GM19455 (cell line): Measurements from ENCODE around the gene INHBE.
"Not testable (repeated sequence)": the region's sequence is repeated elsewhere in the genome, so short reads cannot be mapped to it uniquely, and the experiment has no call there.

Source experiments
- ATAC-seq: cut with Tn5 transposase; IDR thresholded peaks from one replicate; pipeline ENCODE4 v1.9.1; 2021; ENCODE audit not compliant: unreplicated experiment

INHBE gene

DNA sequence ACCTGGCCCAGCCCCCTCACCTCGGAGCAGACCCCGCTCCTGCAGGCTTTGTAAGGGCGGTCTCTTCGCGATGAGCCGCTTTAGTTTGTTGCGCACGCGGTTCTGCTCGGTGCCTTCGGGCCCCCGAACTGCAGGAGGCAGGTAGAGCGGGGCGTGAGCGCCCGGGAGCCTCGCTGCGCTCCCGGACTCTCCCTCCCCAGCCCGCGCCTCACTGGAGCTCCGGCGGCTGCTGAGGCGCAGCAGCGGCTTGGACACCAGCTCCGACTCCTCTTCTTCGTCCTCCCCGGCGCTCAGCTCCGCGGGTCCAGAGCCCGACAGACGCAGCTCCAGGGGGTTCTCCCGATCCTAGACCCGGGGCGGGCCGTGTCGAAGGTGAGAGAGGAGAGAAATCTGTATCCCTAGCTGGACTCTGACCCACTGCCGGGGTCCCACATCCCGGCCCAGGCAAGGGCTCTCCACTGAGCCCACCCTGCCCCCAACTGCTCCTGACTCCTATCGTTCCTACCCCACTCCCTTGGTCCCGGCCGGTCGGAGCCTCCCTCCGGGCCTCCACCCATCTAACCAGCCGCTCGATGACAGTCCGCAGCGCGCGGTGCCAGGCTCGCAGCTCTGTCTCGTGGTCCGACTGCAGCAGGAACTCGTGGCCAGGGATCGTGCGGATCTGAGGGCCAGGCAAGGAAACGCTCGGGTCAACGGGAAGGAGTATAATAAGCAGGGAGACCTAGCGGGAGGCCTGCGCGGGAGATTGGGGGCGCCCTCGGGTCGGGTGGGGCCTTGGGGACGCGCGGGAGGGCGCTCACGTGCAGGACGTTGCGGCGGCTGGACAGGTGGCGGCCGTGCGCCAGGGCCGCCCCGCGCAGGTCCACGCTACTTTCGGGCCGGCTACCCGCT lies 20.4 kb downstream of the INHBE start:
- no peak for ATAC-seq

DNA sequence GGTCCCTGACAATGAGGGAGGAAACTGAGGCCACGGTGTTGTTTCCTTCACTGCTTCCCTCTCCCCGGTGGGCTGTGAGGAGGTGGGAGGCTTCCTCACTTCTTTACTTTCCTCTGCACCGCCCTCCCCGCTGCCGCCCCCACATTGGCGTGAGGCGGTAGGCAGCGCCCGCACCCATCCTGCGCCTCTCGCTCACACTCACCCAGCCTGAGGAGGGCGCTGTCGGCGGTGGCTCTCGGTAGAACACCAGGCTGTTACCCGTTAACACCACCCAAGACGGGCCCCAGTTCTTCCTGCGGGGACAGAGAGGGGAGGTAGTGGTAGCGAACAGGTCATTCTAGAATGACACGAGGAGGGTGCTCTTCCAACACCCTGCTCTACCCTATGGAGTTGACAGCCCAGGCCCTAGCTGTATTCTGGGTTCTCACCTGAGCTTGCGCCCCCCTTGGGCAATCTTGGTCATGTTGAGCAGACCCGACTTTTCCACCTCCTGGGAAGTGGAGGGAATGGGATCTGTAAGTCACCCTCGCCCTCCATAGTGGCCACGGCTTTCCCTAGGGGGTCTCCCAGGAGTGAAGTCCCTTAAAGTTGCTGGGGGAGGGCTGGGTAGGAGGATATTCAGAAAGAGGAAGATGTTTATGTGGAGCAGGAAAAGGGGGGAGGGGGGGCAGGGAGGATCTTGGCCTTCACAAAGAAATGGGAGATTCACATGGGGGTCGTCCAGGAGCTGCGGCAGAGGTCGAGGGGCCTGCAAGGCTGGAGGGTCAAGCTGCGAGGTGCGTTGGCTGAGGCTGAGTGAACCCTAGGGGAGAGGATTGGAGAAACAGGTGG lies 21.3 kb downstream of the INHBE start:
- peak; percentile 36 for ATAC-seq

DNA sequence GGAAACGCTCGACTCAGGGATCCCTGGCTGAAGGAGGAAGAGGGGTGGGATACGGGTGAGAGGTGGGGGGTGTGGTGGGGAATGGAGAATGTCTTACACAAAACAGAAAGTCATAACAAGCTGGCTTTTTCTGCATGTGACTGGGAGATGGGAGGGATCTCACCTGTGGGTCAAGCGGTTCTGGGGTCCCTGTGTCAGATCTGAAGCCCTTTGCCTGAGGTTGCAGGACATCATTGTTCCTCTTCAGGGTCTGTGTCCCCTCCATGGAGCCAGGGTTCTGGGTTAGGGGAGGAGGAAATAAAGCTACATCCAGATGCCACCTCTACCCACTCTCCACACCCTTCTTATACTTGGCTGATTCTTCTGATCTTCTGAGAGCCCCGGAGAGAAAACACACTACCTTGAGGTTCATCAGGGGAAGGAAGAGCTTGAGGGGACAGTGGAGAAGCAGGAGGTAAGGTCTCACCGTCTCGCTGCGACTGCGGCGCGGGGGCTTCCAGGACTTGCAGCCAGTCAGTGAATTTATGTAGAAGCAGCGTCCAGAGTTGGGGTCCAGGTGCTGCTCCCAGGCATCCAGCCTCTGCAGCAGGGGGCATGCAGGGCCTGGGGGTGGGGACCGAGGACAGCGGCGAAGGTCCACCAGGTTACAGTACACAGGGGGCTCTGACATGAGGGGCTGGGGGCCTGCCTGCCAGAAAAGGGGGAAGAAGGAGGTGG lies 22.0 kb downstream of the INHBE start:
- no peak for ATAC-seq

DNA sequence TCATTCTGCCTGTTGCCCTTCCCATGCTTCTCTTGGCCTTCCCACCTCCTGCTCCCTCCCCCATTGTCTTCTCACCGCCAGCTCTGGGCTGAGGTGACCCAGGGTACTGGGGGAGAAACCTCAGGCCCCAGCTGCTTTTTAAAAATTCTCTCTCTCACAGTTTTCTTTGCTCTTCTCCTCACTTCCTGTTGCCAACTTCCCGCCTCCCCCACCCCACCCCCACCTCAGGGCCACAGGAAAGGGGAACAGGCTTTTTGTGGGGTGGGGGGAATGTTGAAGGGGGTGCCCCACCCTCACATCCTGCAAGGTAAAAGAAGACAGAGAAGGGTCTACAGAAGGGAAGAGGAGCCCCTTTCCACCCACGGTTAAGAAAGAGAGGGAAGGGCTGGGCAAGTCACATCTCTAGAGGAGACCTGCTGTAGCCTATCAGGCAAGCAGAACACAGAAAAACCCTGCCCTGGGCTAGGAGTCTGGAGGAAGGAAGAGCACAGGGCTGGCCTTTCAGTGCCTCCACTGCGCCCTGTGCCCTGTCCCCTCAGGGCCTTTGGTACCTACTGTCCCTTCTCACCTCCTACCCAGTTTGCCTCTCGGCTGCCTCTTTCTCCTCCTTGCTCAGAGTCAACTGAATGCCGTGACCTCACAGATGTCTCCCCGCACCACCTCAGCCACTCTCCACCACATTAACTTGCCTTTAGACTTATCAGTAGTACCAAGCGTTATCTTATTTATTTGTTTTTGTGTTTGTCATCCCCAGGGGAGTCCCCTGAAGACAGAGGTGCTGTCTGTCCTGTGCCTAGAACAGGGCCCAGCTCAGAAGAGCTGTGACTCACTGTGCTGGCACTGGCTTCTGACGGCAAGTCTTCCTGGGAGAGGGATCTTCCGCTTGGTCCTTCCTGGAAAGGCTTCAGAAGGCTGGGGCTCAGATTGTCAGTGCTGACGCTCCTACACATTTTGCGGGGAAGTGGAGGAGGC lies 22.9 kb downstream of the INHBE start:
- ATAC-seq: peak; percentile 37

DNA sequence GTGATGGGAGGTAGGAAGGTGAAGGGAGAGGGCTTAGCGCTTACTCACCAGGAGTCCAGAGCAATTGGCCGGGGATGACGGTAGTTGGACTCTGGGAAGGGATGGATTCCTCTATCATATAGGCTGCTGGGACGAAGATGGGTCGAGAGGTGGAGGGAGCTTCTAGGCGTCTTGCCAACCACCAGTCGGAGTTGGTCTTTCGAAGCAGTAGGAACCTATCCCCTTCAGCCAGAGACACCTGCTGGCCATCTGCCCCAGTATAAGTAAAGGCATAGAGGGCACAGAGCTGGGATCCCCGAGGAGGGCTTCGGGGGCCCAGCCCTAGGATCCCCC lies 23.9 kb downstream of the INHBE start:
- ATAC-seq: no peak

DNA sequence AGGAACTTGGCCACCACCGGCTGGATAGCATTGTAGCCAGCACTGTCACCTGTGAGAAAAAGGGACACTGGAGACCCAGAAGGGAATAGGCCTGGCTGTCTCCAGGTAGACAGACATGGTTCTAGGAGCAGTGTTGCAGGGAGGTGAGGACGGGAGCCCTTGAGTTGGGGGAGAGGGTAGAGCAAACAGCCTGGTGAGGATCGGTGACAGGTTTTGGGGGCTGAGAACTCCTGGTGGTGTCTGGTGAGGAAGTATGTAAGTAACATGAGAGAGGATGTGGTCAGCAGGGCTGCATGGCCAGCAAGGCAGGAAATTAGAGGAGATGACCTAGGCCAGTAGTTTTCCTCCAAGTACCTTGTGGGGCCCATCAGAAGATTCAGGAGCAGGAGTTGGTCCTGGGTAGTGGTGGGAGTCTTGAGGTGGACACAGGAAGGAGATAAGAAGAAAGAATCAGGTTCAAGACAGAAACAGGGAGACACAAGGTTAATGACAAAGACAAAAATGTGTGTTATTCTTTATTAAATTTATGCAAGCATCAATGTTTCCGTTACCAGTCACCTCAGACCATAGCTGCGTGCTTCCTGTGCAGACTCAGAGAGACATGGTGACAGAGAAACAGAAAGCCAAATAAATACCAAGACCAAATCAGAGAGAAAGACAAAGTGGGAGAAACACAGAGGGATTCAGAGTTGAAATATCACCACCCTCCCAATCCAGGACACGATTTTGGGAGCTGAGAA lies 24.4 kb downstream of the INHBE start, which contains the start of gene ARHGAP9:
TSS of gene ARHGAP9 (minus strand) at position 491 of the 740 bp plus-strand sequence. CDS start at position 31, 460 bp downstream.
- ATAC-seq: no peak

DNA sequence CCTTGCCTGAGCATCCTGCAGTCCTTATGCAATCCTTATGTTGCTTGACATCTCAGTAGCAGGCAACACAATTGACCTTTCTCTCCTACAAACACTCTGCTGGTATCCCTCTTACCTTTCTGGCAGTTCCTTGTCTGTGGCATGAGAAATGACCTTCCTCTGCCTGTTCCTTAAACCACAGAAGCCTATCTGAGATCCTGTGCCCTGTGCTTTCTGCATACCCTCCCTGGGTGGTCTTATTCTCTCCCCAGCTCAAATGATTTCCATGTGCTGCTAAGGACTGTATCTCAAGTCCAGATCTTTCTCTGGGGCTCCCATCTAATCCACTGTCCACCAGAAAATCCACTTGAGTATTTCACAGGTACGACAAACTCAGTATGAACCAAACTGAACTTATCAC lies 26.6 kb downstream of the INHBE start:
- ATAC-seq: no peak

DNA sequence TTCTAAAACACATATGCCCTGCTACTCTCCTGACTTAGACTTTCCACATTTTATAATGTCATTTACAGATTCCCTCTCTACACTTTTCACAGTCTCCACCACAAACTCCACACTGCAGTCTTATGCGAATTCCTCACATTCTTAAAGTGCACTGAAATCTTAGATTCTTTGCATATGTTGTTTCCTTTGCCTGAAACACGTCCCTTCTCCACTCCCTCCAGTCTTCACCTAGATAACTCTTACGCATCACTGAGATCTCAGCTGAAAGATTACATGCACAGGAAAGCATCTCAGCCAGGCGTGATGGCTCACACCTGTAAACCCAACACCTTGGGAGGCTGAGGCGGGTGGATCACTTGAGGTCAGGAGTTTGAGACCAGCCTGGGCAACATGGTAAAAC lies 28.4 kb downstream of the INHBE start:
- no peak for ATAC-seq

DNA sequence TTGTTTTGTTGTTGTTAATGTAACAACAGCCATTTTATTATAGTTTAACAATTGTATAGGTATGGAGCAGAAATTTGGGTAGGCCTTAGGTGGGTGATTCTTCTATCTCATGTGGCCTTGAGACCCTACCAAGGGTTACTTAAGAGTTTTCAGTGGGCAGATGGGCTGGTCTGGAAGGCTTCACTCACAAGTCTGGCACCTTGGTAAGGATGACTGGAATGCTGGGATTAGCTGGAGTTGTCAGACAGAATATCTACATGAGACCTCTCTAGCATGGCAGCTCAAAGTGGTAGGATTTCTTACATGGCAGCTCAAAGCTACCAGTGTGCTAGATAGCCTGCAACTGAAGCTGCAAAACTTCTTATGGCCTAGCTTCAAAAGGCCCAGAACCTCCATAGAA lies 30.6 kb downstream of the INHBE start:
- no peak for ATAC-seq

DNA sequence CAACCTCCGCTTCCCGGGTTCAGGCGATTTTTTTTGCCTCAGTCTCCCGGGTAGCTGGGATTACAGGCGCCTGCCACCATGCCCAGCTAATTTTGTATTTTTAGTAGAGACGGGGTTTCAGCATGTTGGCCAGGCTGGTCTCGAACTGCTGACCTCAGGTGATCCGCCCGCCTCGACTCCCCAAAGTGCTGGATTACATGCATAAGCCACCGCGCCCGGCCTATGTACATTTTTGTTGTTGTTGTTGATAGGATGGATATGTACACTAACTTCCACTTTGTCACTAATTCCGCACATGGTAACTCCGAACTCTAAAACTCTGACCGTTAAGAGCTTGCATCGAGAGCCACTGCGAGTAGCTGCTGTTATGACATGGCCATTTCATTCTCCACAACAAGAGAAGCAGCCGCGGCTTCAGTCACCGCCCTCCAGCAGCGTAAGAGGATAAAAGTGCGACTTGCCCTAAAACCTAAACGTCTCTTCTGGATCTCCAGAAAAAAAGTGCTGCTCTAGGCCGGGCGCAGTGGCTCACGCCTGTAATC lies 32.0 kb downstream of the INHBE start:
- ATAC-seq: no peak

DNA sequence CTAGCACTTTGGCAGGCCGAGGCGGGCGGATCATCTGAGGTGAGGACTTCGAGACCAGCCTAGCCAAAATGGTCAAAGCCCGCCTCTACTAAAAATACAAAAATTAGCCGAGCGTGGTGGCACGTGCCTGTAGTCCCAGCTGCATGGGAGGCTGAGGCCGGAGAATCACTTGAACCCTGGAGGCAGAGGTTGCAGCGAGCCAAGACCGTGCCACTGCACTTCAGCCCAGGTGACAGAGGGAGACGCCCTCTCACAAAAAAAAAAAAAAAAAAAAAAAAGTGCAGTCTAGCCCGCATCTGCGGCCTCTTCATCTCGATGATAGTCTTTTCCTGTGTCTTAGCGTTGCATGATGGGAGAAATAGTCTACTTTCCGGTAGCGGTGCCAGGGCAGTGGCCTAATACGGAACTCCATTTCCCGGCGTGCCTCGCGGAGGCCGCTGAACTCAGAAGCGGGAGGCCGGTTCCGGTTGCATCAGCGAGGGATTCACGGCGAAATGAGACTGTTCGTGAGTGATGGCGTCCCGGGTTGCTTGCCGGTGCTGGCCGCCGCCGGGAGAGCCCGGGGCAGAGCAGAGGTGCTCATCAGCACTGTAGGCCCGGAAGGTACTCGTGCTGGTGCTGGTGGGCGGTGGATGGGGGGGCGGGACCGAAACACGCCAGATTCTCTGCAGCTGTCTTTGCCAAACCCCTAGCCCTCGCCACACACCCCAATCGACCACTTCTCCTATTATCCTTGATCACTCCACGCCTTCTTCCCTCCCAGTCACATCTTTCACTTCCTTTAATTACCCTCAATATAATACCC lies 32.7 kb downstream of the INHBE start, which contains the start of gene MARS1:
TSS of gene MARS1 (plus strand) at position 472 of the 805 bp plus-strand sequence. CDS start at position 495, 23 bp downstream.
- ATAC-seq: peak; percentile 97

DNA sequence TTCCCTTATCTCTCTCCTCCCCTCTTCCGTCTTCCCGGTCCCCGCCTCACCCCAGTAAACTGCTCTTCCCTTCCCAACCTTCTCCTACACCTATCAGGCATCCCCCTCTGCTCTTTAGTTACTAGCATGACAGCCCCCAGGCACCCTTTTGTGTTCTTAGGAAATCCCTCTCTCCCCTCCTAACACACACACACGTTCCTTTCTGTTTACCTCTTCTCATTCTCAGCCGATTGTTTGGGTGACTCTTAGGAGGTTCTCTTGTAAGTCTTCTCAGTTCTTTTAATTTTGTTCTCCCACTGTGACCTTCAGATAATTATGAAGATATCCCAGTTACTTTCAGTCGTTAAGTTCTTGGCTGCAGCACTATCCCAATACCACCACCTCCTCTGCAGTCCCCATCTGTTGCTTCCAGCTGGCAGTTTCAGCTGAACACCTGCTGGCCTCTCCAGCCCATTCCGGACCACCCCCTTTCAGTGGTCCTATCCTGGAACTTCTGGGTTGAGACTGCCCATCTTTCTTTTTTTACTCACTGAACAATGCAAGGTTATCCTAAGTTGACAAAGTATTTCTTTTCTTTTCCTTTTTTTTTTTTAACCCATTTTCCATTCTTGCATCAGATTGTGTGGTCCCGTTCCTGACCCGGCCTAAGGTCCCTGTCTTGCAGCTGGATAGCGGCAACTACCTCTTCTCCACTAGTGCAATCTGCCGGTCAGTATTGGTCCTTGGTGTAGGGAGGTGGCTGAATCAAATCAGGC lies 33.5 kb downstream of the INHBE start:
- ATAC-seq: peak; percentile 6

DNA sequence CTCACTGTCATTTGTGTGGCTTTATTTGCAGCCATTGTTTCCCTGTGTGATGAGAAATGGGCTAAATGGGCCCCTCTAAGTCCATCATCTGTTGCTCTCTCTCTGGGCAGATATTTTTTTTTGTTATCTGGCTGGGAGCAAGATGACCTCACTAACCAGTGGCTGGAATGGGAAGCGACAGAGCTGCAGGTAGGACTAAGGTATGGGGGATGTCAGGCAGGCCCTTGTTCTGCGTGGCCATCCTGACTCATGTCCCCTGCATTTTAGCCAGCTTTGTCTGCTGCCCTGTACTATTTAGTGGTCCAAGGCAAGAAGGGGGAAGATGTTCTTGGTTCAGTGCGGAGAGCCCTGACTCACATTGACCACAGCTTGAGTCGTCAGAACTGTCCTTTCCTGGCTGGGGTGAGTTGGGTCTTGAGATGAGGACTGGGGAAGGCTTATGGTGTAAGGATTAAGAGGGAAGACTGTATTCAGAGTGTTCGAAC lies 34.1 kb downstream of the INHBE start:
- no peak for ATAC-seq

DNA sequence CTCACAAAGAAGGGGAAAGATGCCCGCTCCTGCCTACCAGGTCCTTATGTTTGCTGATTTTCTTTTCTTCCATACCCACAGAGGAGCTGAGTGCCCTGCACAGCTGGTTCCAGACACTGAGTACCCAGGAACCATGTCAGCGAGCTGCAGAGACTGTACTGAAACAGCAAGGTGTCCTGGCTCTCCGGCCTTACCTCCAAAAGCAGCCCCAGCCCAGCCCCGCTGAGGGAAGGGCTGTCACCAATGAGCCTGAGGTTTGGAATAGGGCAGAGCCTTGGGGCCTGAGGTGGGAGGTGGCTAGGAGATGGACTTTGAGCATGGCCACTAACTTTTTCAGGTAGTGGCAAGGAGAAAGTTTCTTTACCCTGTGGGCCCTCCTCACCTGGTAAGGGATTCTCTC lies 35.0 kb downstream of the INHBE start:
- ATAC-seq: no peak

DNA sequence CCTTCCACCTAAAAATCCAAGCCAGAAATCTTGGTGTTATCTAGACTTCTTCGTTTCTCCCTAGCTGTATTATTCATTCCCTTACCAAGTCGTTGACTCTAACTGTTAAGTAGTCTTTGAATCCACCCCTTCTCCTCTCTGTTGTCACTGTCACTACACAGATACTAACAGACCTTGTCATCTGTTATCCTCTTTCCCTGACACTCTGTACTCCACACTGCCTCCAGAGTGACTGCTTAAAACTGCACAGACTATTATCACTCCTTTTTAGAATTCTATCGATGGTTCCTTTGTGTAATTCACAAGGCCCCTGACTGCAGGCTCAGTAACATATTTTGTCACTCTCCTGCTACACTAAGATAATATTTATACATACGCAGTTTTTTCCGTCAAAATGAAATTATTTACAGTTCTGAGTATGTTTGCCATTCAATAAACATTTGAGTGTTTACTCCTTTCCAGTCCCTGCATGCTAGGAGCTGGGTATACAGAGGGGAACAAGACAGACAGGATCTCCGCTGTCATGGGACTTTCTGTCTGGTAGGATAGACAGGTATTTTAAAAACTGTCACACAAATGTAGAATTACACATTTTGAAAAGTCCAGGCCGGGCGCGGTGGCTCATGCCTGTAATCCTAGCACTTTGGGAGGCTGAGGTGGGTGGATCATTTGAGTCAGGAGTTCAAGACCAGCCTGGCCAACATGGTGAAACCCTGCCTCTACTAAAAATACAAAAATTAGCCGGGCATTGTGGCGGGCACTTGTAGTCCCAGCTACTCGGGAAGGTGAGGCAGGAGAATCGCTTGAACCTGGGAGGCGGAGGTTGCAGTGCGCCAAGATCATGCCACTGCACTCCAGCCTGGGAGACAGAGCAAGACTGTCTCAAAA lies 36.5 kb downstream of the INHBE start:
- no peak for ATAC-seq

DNA sequence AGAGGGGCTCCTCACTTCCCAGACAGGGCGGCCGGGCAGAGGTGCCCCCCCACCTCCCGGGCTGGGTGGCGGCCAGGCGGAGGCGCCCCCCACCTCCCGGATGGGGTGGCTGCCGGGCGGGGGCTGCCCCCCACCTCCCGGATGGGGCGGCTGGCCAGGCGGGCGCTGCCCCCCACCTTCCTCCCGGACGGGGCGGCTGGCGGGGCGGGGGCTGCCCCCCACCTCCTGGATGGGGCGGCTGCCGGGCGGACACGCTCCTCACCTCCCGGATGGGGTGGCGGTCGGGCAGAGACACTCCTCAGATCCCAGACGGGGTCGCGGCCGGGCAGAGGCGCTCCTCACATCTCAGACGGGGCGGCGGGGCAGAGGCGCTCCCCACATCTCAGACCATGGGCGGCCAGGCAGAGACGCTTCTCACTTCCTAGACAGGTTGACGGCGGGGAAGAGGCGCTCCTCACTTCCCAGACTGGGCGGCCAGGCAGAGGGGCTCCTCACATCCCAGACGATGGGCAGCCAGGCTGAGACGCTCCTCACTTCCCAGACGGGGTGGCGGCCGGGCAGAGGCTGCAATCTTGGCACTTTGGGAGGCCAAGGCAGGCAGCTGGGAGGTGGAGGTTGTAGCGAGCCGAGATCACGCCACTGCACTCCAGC lies 40.1 kb downstream of the INHBE start:
- not testable (repeated sequence) for ATAC-seq
